Activated CD4-positive, CD25-positive, alpha-beta regulatory T cell (primary cell): Measurements from ENCODE around the gene TRNP1.

Experiments used
- DNase-seq, 4 experiments: peaks; one replicate each; lab custom pipeline; 2025; lab: John Stamatoyannopoulos, UW

TRNP1 gene

DNA sequence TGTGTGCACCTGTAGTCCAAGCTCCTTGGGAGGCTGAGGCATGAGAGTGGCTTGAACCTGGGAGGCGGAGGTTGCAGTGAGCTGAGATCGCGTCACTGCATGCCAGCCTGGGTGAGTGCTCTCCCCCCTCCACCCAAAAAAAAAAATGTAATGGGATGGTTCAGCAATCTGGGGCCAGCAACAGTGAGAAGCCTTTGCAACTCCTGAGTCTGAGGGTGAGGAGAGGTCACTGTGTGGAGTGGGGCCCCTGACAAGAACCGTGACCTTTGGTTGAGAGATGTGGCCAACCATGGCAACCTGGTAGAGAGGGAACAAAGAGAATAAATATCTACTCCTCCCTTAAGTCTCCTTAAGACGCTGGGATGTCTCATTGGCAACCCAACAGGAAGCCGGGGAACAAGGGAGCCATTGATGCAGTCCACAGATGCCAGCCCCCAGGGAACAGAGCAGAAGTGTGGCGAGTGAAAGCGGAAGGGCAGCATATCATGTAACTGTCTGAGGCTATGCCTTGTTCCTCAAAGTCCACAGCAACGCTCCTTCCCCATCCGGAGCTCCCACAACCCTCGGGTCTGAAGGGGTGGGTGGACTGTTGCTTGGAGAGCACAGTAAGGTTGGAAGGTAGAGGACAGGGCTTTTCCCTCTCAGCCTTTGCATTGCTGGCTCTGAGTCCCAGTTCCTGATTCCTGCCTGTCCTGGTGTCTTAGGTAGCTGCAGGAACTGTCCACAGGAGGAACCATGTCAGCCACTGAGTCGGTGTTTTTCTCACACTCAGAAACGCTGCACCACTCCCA, 8.3 kb downstream of the TRNP1 start:
- DNase-seq: no peak

DNA sequence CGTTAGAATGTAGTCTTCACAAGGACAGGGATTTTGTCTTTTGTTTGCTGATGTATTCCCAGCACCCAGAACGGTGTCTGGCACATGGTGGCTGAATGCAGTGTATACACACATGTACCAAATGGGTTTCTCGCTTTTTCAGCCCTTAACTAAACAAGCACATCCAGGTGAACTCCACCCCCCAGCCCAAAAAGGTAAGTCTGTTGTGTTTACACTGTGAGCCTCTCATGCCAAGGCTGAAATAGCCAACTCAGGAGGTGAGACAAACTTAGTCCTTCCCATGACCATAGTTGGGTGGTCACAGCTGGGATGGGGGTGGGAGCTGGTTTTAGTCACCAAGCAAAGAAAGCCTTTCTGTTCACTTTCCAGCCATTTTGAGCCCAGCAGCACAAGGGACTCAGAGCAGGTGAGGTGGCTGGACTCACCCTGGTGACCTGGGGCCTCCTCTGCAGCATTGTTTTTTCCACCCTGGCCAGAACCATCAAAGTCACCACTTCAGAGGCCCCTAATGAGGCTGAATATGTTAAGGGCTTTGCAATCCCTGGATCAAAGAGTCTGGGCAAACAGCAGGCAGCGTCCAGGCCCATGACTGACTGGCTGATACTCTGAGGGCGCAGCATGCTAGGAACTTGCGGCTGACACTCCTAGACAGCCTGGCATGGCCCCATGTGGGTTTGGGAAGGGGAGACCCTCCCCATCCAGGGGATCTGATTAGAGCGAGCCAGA, 10.4 kb downstream of the TRNP1 start:
- DNase-seq: no peak

DNA sequence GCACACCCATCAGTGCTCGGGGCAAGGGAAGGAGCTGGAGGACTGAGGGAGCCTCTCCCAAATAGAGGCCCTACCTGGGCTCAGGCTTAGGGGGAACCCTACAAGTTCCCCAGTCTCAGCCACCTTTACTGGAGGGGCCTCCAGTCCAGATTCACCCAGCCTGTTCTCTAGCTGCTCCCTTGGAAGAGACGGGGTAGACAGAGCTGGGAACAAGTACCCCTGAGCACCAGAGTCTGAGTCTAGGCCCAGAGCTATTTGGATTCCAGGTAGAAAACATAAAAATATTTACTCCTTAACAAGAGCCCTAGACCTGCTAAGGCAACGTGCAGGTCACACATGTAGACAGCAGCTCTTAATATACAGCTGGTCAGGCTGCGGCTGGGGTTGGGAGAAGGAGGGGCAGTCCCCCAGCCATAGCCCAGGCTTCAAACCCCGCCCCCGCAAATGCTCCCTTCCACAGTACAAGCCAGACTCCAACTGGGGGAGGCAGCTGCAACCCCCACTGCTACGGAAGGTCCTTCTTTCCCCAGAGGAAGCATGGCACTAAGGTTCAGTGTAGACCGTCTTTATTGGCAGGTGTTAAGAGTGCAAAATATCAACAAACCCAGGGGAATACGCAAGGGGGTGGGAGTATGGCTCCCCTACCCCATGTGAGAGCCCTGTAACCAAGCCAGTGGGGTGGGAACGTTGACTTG, 11.1 kb downstream of the TRNP1 start:
- DNase-seq: no peak

DNA sequence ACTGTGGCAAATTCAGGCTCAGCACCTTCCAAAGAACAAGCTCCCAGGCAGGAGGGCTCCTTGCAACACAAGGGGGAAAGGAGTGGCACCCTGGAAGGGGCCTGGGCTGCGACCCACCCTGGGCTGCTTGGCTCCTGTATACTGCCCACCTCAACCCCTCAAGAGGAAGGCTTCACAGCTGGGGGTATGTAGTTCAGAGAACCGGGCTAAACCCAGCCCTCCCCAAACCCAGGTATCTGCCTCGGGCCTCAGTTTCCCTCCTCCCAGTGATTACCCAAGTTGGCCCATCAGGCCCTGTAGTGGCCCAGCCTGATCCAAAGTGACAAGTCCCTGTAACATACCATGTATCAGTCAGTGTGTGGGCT, 11.7 kb downstream of the TRNP1 start:
- DNase-seq: no peak

DNA sequence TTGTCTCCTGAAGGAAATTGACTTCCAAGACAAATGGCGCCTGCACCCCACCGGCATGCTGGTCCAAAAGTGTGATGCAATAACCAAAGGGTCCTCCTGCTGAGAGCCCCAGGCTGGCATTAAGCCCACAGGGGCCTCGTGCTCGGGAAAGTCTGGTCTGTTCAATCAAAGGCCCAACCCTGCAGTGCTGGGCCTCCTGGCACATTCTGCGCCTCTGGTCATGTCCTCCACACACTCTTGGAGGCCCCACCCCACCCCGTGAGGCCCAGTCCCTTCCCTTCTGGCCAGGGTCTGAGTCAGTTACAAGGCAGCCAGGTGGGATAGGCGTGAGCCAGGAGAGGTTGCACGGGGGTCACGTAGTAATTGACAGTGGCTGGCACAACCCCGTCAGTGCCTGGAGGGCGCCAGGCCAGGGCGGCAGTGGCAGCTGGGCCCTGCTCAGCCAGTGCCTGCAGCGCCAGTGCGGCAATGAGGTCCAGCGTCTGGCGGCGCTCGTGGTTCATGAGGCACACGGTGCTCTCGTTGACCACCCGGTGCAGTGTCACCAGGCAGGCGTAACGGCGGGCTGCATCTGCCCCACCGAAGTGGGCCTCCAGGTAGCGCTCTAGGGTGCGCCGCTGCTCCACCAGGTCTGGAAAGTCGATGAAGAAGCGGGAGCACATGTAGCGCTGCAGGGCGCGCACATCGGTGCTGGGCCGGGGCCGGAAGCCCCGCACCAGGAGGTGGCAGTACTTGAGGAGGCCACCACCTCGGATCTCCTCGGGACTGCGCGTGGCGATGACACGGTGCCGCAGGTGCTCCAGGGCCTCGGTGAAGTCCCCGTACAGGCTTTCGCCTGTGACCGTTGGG, 12.4 kb downstream of the TRNP1 start:
- DNase-seq: no peak

DNA sequence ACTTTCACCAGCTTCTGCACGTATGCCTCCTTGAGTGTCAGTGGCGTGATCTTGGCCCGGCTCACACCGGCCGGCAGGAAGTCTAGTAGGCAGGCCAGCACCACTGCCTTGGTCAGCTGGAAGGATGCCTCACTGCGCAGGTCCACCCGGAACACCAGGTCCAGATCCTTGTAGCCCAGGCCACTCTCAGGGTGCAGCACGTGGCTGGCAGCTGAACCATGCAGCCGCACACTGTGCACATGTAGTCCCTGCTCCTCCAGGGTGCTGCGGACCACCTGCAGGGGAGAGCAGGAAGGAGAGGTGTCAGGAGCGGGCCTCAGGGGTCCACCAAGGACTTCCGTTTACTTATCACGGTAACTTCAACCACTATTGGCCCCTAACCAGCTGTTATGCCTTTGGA, 13.2 kb downstream of the TRNP1 start:
- no peak for DNase-seq

DNA sequence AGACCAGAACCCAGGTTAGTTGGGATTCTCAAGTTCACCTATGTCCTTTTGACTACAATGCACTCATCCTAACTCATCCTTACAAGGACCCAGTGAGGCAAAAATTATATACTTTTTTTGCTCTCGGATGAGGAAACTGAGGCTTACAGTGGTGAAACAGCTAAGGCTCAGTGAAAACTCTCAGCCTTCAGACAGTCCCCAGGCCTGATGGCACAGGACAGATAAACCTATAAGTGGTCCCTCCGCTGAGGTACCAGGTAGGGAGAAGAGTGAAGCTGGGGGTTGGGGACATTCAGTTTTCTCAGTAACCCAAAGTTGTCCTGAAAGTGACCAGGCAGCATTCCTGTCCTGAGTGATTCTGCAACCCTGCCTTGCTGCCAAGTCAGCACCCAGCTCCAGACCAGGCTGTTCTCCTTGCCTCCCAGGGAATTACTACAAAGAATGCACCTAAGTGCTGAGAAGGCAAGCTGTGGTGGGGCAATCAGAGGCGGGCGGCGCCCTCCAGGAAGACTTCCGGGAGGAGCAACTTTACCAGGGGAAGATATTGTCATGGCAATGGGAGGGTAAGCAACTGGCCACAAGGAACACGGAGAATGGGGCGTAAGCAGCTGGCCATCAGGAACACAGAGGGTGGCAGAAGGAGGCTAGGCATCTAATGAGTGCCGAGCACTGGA, 14.6 kb downstream of the TRNP1 start:
- DNase-seq: no peak

DNA sequence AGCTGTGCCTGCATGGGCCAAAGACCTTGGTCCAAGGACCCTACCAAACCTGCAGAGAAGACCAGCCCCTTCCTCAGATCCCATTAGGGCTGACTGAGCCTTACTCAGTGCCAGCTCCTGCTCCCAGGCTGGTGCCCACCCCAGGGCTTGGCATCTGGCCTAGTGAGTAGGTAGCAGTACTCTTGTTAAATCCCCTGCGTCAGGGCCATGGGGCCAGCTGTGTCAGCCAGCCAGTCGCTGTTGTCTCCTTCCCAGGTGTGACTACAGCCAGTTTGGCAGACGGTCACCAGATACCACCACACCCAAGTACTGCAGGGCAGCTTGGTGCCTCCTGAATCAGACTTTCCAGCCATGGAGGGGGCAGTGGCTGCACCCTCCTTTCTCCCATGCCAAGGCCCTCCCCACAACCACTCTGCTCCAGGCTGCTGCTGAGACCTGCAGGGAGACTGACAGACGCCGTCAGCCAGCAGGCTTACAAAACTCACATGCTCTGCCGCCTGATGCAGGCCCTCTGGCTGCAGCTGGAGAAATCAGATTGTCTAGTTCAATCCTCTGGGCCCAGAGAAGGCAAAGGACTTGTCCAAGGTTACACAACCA, 16.2 kb downstream of the TRNP1 start:
- no peak for DNase-seq

DNA sequence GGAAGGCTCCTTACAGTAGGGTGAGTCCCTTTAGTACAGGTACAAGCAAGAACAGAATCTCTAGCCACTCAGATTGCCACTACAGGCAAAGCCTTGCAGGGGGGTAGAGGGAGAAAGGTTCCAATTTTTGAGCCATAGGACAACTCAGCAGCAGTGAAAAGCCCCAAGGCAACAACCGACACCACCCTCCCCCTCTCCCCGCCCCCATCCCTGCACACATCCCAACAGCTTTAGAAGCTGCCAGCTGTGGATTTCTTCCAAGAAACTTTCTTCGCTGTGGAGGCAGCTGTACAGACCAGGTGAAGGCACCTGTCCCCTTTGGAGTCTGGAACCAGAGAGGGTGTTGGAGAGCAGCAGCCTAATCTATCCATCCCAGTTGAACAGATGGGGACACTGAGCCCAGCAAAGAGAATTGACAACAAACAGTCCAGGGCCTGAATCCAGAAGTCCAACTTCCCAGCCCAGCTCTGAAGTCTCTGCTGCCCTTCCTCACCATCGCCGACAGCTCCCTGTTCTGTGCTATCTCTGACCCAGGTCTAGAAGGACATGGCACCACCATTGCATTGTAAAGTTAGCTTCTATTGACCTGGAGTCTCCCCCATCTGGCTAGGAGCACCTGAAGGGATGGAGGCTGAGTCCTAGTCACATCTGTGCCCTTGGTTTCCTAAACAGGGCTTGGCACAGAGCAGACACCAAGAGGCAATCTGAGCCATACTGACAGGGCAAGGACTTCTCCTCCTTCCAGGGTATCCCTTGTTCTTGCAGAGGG, 16.9 kb downstream of the TRNP1 start:
- no peak for DNase-seq

DNA sequence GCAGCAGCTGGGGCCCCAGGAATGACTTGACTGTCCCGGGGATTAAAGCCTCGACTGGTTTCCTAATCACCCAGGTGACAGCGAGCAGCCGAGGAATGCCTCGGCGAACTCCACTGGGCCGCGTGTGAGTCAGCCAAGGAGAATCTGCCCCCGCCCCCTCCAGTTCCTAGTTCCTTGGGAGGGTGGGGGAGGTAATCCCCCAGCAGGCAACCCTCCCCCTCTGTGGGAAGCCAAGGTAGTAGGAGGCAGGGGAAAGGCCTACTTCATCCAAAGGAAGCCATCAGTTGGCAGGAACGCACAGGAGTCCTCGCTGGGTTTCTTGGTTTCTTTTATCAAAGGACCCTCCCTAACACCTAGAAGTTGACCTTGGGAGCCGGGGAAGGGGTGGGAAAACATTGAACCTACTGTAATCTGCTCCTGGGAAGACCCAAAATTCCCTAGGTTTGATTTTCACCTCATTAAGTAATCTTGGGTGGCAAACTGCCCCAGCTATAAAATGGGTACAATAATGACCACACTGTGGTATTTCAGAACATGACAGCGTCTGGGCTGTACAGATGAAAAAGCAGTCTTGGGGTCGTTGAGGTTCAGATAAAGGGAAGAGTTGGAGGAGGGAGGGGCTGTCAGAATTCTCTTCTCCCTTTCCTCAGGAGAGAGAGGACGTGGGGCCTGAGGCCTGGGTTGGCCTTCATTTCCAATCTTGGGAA, 17.7 kb downstream of the TRNP1 start:
- DNase-seq: no peak

DNA sequence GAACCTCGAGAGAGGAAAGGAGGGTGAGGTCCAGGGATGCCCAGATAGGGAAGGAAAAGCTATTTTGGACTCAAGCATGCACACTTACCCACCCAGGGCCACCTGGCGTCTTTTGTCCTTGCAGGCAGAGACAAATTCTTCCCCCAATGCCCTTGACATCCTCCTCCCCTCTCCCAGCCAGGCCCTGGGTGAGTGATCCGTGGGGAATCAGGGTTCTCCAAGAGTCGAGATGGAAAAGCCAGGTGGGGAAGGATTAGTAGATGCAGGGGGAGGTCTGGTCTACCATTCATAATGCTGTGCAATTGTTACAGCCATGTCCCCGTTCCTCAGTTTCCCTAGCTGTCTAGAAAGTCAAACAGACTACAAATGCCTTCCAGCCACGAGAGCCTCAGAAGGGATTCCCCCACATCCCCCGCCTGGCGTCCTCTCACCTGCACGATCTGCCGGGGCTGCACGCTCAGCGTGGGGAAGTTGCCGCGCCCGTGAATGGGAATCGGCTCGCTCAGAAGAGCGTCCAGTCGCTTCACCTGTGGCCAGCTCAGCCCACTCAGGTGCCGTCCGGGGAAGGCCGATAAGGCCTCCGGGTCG, 18.6 kb downstream of the TRNP1 start:
- DNase-seq: no peak

DNA sequence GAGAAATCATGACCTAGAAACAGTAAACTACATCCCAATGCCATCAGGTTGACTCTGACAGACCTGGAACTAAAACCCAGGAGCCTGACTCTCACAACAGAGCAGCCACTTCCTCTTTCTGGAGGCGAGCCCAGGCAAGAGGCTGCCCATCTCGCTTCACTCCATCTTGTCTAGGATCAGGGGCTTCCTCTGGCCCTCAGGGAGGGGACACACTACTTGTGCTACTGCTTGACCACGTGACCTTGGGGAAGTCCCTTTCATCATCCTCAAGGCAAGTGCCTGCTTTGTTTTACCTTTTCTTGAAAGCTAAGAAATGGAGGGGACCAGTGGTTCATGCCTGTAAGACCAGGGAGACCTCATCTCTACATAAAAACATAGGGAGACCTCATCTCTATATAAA, 21.8 kb downstream of the TRNP1 start:
- no peak for DNase-seq

DNA sequence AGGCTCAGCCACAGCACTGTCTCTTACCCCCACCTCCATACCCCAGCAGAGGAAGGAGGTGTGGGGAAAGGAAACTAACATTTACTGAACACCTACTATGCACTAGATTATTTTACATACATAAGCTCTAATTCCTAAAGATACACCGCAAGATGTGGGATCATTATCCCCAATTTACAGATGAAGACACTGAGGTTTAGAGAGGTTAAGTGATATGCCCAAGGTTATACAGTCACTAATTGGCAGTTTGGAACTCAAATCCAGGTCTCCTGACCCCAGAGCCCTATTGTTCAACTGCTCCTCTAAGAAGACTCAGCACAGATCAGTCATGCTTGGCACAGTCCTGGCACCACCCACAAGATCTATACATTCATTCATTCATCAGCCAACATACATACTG, 22.9 kb downstream of the TRNP1 start:
- no peak for DNase-seq

DNA sequence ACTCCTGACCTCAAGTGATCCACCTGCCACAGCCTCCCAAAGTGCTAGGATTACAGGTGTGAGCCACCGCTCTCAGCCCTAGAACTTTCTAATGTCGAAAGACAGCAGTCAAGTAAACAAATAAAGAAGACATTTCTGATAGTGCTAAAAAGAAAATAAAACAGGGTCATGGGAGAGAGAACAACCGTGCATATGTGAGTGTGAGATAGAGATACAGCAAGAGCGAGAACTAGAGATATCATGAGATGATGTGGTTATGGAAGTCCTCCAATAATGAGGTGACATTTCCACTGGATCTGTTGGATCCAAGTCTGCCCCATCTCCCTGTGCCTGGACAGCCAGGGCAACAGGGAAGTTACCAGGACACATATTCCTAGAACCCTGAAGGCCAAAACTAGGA, 23.7 kb downstream of the TRNP1 start:
- no peak for DNase-seq

DNA sequence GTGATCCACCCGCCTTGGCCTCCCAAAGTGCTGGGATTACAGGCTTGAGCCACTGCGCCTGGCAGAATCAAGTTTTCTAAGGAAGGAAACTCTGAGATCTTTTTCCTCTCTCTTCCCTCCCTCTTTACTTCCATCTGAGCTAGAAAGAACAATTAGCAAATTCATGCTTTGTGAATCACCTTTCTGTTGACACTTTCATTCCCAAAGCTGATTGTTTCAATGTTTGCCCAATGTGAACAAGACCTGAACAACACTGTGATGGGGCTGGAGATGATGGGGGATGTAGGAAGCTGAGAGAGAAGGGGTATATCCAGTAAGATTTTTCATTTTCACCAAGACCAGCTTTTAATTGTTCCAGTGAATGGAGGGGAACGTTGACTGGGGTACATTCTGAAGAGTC, 24.8 kb downstream of the TRNP1 start:
- DNase-seq: no peak

DNA sequence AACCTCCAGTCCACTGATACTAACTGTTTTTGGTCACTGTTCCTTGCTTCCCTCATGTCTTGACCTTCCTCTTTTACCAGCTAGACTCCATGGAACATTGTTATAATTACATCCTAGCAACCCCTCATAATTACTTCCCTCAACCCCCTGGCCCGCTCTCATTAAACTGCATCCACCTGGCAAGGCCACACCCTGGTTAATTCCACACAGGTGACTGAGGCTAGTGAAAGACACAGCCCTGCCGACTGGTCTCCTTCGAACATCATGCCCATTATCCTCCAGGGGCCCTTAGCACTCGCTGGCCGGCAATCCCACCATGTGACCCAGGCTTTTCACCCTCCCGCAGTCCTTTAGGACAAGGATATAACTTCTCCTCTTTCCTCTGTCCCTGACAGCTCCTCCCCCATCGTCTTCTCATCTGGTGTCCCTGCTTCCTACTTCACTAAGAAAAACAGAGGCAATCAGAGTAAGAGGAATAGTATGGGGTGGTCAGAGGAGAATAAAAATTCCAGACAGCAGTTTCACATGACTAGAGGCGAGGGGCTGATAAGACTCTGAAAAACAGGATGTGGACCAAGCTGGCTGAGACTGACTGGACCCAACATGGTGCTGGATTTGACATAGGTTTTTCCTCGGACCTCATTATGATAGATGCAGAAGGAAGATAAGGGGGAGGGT, 28.0 kb downstream of the TRNP1 start:
- DNase-seq: no peak

DNA sequence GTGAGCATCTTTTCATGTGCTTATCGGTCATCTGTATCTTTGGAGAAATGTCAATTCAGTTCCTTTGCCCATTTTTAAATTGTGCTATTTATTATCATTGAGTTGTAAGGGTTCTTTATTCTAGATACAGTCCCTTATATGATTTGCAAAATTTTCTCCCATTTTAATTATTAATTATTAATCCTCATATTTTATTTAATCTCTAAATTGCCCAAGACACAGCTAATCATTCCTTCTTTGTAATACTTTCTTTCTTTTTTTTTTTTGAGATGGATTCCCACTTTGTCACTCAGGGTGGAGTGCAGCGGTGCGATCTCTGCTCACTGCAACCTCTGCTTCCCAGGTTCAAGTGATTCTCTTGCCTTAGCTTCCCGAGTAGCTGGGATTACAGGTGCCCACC, 32.2 kb downstream of the TRNP1 start:
- DNase-seq: no peak

DNA sequence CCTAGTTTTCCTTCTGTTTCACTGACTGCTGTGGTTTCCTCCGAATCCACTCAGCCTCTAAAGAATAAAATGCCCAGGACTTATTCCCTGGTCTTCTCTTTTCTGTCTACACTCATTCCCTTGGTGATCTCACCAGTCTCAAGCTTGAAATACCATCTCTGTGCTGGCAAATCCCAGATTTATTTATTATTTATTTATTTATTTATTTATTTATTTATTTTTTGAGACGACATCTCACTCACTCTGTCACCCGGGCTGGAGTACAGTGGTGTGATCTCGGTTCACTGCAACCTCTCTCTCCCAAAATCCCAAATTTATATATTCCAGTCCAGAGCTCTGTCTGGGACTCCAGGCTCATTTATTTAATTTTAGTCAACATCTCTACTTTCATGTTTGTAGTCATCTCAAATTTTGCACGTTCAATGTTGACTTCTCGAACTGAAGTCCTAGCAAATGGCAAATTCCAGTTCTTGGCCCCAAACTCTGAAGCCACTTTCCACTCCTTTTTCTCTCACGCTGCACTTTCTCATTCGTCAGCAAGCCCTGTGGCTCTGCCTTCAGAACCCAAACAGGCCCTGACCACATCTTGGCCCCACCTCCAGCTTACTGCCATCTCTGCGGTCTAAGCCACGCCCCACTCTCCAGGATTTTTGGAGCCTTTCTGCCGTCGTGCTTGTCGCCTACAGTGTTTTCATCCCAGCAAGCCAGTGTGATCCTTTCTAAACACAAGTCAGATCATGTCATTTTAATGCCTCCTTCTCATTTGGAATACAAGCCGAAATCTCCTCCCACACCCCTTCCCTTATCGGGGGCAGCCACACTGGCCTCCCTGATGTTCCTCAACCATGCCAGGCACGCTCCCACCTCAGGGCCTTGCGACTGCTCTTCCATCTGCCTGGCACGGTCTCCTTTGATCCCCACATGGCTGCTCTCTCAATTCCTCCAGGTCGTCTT, 33.4 kb downstream of the TRNP1 start:
- no peak for DNase-seq
